GM15510 (cell line): ENCODE results near the gene OR6N2.

Source experiments
- POLR2A ChIP-seq: IDR thresholded peaks from 3 replicates; pipeline ENCODE4 v1.6.1; 2011; ENCODE audit warnings: borderline replicate concordance; ENCODE audit not compliant: insufficient read length; ENCODE audit errors: extremely low read depth

OR6N2 gene

DNA sequence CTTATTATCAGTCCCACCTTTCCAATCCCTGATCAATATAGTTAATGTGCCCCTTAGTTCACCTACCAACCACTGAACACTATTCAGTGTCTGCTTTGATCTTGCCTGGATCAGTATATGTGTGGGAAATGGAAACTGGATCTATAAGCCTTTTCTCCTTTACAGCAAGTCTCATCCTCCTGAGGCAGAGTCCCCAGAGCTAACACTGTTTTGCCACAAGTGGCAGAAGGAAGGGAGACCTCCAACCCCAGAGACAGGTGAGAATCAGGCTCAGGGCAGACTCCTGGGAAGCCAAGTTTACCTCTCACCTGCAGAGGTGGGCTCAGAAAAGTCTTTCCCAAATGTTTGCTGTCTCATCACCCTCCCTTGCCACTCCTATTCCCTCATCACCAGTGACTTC is at the start of gene OR6N2:
Gene OR6N2, minus strand, starts transcription at position 101 of the 400 bp plus-strand sequence. CDS start 3,569 bp downstream, outside the sequence.
- no peak for TF ChIP-seq POLR2A

DNA sequence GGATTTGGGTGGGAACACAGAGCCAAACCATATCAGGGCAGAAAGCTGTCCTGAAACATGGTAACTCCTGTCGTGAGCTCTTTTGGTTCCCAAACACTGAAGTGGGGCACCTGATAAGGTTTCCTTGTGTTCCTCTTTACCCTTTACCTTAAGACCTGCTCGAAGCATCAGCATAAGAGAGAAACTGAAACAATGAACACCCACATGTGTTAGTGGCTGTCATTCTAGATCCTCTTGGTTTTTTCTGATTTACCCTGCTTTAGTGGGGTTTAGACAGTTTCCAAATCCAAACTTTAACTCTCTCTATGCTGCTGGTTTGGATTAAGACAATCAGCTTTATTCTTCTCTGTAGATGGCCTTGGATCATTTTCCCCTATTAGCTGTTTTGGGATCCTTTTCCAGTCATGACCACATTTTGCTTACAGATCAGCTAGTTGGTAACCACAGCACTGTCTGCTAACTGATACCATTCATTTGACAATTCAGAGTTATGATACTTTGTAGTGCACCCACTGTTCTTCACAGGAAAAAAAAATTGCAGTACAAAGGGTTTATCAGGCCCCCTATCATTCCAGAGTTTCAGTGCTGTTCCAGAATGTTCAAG is 49.2 kb upstream of the OR6N2 start:
- TF ChIP-seq POLR2A: no peak

GRCh38 chr1:158821723-158822122 is 40.7 kb upstream of the OR6N2 start:
- TF ChIP-seq POLR2A: no peak

DNA sequence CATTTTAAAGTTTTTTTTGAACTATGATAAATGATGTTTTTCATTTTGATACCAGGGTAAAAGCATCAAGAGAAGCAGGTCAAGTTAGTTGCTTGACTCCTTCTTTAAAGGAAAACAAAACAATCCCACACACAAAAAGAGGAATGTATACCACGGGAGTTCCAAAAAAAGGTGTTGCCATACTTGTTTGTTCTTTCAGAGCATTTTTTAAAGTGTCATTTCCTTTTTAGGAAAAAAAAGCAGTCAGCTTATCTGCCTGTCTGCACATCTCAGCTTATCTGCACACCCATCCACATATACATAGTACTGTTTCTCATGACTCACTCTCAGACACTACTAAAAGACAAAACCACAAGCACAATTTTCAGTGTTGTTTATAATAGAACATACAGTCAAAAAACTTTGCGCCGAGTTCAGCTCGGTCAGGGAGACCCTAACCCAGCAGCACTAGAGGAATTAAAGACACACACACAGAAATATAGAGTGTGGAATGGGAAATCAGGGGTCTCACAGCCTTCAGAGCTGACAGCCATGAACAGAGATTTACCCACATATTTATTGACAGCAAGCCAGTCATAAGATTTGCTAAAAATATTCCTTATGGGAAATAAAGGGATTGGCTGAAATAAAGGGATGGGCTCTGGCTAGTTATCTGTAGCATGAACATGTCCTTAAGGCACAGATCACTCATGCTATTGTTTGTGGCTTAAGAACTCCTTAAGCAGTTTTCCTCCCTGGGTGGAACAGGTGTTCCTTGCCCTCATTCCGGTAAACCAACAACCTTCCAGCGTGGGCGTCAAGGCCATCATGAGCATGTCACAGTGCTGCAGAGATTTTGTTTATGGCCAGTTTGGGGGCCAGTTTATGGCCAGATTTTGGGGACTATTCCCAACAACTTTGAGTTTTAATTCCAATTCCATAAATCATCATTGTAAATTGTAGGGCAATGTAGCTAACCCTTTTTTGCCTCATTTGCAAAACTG is 38.7 kb upstream of the OR6N2 start:
- no peak for TF ChIP-seq POLR2A

DNA sequence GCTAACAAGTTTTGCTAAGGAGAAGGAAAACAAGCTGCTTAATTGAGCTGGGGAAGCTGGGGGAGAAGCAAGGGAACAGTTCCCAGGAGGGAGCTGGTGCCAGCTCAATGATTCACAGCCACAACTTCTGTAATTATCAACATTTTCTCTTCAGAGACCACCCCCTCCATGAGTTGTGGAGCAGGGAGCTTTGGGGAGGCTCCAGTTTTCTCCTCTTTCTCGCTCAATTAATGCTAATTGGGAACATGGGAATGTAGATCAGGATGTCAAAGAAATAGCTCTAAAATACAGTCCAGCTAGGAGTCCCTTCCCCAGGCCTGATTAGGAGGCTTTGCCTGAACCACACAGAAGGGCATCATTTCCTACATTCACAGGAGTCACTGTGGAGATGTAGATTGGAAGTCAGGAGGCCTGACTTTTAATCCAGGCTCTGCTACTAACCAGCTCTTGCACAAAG is 38.0 kb upstream of the OR6N2 start:
- TF ChIP-seq POLR2A: no peak

GRCh38 chr1:158818560-158818959 is 37.6 kb upstream of the OR6N2 start:
- TF ChIP-seq POLR2A: no peak

- no peak for TF ChIP-seq POLR2A
Measured at GRCh38 chr1:158814970-158815369, 34.0 kb upstream of the OR6N2 start.

DNA sequence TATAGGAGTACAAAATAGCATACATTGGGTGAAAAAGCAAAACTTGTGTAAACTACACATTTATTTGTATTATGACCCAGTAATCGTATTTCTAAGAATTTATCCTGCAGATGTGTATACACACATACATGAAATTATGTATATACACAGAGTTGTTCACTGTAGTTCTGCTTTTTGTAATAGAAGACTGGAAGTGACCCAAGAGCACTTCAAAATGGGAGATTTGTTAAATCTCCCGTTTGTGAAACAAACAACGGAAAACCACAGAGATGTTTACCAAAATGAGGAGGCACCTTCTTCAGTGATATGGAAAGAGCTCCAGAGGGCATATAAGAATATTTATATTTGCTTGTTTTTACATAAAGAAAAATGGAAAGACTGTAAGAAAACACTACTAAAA is 32.2 kb upstream of the OR6N2 start:
- no peak for TF ChIP-seq POLR2A

GRCh38 chr1:158812336-158812735 is 31.3 kb upstream of the OR6N2 start:
- no peak for TF ChIP-seq POLR2A

- TF ChIP-seq POLR2A: no peak
Measured at GRCh38 chr1:158810311-158810710, 29.3 kb upstream of the OR6N2 start.

DNA sequence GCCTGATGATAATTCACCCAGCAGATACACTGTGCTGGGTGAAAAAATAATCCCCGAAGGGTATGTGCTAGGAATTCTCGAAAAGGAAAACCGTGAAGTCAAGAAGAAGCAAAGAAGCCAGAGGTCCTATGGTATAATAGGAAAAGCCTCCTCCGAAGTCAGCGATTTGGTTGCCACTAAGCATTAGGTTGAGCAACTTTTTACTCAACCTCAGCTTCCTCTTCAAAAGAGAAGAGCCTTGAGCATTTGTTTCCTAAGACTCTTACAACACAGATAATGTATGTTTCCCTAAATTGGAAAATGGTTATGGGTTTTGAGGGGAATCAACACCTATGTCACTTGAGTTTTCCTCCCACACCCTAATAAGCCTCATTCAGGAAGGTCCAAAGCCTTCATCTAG is 28.9 kb upstream of the OR6N2 start:
- no peak for TF ChIP-seq POLR2A

DNA sequence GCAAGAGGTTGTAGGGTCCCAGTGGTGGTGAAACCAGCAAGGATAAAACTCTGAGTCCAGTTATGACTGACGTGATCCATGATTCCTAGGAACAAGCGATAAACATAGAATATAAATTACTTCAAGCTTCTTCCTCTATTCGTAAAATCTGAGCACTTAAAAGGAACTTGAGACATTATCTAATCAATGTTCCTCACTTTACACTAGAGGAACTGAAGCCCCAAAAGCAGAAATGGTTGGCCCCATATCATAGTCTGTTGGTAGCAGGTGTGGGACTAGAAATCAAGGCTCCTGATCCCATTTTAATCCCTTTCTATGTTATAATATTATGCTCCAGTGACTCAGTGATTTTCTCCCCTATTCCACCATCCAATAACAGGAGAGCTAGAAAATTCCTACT is 28.3 kb upstream of the OR6N2 start:
- TF ChIP-seq POLR2A: no peak

- no peak for TF ChIP-seq POLR2A
Measured at GRCh38 chr1:158806916-158807536, 26.0 kb upstream of the OR6N2 start.

GRCh38 chr1:158803678-158804077 is 22.7 kb upstream of the OR6N2 start:
- no peak for TF ChIP-seq POLR2A

DNA sequence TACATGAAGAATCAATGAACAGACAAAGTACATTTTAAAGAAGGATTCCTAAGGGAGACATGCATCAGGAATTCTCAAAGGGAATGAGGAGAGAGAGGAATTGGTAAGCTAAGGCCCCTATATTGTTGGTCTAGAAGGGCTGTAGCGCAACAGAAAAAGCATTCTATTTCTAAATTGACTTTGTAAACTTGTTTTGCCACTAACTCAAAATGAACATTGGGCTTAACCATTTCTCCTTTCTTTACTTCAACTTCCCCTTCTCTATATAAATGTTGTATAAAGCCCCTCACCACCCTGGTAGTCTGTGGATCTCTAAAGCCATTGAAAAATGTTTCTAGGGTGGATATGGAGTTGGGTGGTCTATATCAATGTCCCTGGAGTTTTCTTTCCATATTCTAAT is 20.4 kb upstream of the OR6N2 start:
- TF ChIP-seq POLR2A: no peak
